Ovary (tissue), 3 donors: Measurements from ENCODE around the gene SEMG2.

Source experiments
- POLR2A ChIP-seq: fragments of 450-650 bp; IDR thresholded peaks from one replicate; pipeline ENCODE4 v1.6.1; 2017; ENCODE audit warnings: antibody characterized with exemption, mild to moderate bottlenecking, moderate library complexity
- TF ChIP-seq, protein P1 (sequence below), 3 donors: fragments of 450-650 bp in 2 of 3; fragments of 200-600 bp in 1 of 3; IDR thresholded peaks; one replicate each; pipeline versions ENCODE4 v1.5.1 to v1.8.0; 2016 to 2022; ENCODE audit warnings: antibody characterized with exemption in 3 of 3, mild to moderate bottlenecking in 1 of 3
- donor health status: DM: no; HTN: no; CAD: no.

- TF ChIP-seq POLR2A, result no peak
- TF ChIP-seq, protein P1, sequence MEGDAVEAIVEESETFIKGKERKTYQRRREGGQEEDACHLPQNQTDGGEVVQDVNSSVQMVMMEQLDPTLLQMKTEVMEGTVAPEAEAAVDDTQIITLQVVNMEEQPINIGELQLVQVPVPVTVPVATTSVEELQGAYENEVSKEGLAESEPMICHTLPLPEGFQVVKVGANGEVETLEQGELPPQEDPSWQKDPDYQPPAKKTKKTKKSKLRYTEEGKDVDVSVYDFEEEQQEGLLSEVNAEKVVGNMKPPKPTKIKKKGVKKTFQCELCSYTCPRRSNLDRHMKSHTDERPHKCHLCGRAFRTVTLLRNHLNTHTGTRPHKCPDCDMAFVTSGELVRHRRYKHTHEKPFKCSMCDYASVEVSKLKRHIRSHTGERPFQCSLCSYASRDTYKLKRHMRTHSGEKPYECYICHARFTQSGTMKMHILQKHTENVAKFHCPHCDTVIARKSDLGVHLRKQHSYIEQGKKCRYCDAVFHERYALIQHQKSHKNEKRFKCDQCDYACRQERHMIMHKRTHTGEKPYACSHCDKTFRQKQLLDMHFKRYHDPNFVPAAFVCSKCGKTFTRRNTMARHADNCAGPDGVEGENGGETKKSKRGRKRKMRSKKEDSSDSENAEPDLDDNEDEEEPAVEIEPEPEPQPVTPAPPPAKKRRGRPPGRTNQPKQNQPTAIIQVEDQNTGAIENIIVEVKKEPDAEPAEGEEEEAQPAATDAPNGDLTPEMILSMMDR (IDR thresholded peaks at IDR 0.05), result no peak
Observed at GRCh38 chr20:45209924-45210323, 11.2 kb upstream of the SEMG2 start.
